Mucosa of descending colon (tissue), 3 donors: Measurements from ENCODE around the gene RALGPS1. TPM values are rescaled to one million over a fixed set of nuclear protein-coding genes. Genes with fewer than 3 reads are reported as not detected.

Experiments
- ATAC-seq: fragments of 200-7000 bp; cut with Tn5 transposase; one replicate; pipeline ENCODE4 v1.9.1; 2020; ENCODE audit warnings: mild to moderate bottlenecking, moderate library complexity
- DNase-seq, 3 donors: peaks; one replicate each; pipeline ENCODE4 v3.0.0-alpha.2; 2020
- H3K36me3 ChIP-seq: fragments of 200-600 bp; one replicate; pipeline ENCODE4 v1.8.0; 2021; ENCODE audit warnings: low read depth, mild to moderate bottlenecking
- H3K4me1 ChIP-seq: fragments of 200-600 bp; one replicate; pipeline ENCODE4 v1.8.0; 2021; ENCODE audit warnings: low read depth, mild to moderate bottlenecking
- H3K4me3 ChIP-seq: fragments of 200-600 bp; one replicate; pipeline ENCODE4 v1.8.0; 2021; ENCODE audit warnings: mild to moderate bottlenecking
- H3K9me3 ChIP-seq: fragments of 200-600 bp; one replicate; pipeline ENCODE4 v1.8.0; 2021; ENCODE audit warnings: mild to moderate bottlenecking
- intact Hi-C, 2 donors: fragments of 100-400 bp; cut with DNase I in 1 of 2; cut with micrococcal nuclease in 1 of 2; formaldehyde crosslinking; loops; one replicate each; pipeline versions ENCODE4 v1.11.0 to v1.11.1; 2022; cut with DNase I, micrococcal nuclease
- total RNA-seq, 3 donors: library from RNA; stranded (reverse); fragmentation: NEBNext Ultra II Directional in 2 of 3; extraction: Animal tissue kit (Norgen Biotek cat#: 25700) in 2 of 3; gene quantifications; one replicate each; pipeline versions ENCODE4 v1.2.1 to v1.2.4, GENCODE V29; 2021 to 2023
- TF ChIP-seq, protein P1 (sequence below): fragments of 200-600 bp; IDR thresholded peaks from one replicate; pipeline ENCODE4 v1.8.0; 2022; ENCODE audit warnings: antibody characterized with exemption, mild to moderate bottlenecking
- donor health status: DM: no; HTN: no; CAD: no; lungs with moderate emphysema.
- donor health status: DM: no; HTN: no; CAD: no.
- donor health status: DM: no; HTN: yes; CAD: no.

Gene RALGPS1
- total RNA-seq, 3 donors from 2014 or later: 31.3 to 55.4 (median 32.1) TPM

DNA sequence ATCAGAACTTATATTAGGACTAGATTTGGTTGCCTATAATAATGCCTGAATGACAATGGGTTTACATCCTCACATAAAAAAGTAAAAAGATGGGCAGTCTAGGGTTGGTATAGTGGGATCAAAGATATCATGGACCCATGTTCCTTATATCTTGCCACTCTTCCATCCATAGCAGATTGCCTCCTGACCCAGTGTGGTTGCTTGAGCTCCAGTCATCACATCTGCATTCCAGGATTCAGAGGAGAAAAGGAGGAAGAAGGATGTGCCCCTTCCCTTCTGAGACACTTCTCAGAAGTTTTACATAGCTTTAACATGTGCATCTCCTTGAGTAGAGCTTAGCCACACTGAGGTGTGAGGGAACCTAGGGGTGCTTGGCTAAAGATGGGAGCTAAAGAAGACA, 22.9 kb downstream of the RALGPS1 start:
- no peaks in the 10 kb centered on the region for H3K4me1 ChIP-seq
- DNase-seq (no peak), ATAC-seq (no peak)
- TF ChIP-seq, protein P1, sequence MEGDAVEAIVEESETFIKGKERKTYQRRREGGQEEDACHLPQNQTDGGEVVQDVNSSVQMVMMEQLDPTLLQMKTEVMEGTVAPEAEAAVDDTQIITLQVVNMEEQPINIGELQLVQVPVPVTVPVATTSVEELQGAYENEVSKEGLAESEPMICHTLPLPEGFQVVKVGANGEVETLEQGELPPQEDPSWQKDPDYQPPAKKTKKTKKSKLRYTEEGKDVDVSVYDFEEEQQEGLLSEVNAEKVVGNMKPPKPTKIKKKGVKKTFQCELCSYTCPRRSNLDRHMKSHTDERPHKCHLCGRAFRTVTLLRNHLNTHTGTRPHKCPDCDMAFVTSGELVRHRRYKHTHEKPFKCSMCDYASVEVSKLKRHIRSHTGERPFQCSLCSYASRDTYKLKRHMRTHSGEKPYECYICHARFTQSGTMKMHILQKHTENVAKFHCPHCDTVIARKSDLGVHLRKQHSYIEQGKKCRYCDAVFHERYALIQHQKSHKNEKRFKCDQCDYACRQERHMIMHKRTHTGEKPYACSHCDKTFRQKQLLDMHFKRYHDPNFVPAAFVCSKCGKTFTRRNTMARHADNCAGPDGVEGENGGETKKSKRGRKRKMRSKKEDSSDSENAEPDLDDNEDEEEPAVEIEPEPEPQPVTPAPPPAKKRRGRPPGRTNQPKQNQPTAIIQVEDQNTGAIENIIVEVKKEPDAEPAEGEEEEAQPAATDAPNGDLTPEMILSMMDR: no peak
- H3K36me3 ChIP-seq: no peaks in the 10 kb centered on the region
- no peak overlapping the region for H3K4me3 ChIP-seq
- intact Hi-C loops: no loop called here
- H3K9me3 ChIP-seq: no peaks in the 10 kb centered on the region

DNA sequence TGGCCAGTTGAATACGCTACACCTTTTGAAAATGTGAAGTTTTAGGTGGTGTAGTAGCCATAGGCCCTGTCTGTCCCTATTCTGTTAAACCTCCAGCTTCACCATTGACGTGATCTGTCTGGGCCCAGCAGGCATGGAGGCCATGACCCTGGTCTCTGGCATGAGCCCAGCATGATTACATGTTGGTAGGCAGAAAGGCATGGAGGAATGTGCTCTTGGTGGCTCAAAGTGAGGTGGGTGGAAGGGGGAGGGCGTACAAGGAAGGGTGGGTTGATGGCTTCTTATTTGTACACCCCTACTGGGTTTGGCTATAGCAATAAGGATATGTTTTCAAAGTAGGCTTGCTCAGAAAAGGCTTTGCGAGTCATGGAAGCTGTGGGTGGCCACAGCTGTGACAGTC, 23.7 kb downstream of the RALGPS1 start:
- Histone ChIP-seq H3K4me1 (no peaks in the 10 kb centered on the region), H3K4me3 (no peak overlapping the region), H3K36me3 (no peaks in the 10 kb centered on the region), H3K9me3 (no peaks in the 10 kb centered on the region)
- intact Hi-C loops: no loop called here
- no peak for DNase-seq
- TF ChIP-seq, protein P1: no peak
- ATAC-seq: no peak

DNA sequence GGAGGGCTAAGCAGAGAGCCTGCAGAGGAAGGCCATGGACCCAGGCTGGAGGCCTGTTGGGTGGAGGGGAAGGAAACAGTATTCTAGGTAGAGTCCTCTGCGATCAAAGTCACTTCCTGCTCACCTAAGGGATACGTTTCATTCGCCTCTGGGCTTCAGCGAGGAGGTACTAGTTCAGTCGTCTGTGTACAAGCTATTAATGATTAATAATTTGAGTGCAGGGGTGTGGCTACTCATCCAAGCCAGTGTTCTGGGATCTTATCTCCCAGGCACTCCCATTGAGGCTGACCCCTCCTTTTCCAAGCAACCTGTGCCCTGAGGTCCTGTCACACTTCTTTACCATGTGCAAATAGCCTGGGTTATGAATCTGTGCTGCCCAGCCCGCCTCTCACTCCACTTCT, 25.2 kb downstream of the RALGPS1 start:
- DNase-seq: no peak
- Histone ChIP-seq H3K9me3 (no peaks in the 10 kb centered on the region), H3K36me3 (no peaks in the 10 kb centered on the region), H3K4me1 (no peaks in the 10 kb centered on the region), H3K4me3 (no peak overlapping the region)
- intact Hi-C loops: loop anchor here (2.0 kb wide), 2 partner anchors 259 to 261 kb away; no protein-coding TSS in a partner anchor
- TF ChIP-seq, protein P1: no peak
- ATAC-seq: peak; percentile 76

DNA sequence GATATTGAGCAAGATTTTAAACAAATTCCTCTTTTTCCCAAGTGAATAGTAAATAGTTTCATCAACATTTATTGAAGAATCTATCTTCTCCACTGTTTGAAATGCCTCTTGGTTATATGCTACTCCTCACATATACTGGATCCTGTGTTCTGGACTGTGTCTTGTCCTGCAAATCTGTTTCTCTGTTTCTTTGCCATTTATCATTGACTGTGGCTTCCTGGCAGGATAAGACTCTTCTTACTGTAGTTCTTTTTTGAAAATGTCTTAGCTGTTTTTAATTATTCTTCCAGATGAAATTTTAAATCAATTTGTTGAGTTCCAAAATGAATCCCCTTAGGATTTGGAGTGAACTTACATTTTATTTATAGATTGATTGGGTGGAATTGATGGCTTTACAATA, 27.8 kb downstream of the RALGPS1 start:
- TF ChIP-seq, protein P1: no peak
- intact Hi-C loops: no loop called here
- no peak for ATAC-seq
- no peak for DNase-seq
- Histone ChIP-seq H3K4me1 (no peaks in the 10 kb centered on the region), H3K4me3 (no peak overlapping the region), H3K36me3 (no peaks in the 10 kb centered on the region), H3K9me3 (no peaks in the 10 kb centered on the region)

DNA sequence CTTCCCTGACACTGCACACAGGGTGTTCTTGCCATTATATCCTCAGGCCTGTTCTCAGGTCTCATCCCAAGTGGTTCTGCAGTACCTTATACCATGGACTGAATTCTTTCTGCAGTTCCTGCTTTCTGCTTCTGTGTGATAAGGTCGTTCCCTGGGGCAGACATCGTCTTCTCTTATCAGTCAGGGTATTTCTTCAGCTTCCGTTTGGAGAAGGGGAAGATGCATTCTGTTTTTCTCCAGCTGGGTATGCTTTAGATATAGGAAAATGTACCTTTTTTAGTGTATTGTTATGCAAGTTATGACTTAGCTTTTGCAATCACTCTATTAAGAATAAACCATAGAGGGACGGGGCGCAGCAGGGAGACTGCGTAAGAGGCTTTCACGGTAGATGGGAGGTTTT, 31.1 kb downstream of the RALGPS1 start:
- TF ChIP-seq, protein P1: no peak
- Histone ChIP-seq H3K4me1 (no peaks in the 10 kb centered on the region), H3K9me3 (no peaks in the 10 kb centered on the region), H3K36me3 (no peaks in the 10 kb centered on the region), H3K4me3 (no peak overlapping the region)
- DNase-seq (no peak), ATAC-seq (no peak)
- intact Hi-C loops: no loop called here

DNA sequence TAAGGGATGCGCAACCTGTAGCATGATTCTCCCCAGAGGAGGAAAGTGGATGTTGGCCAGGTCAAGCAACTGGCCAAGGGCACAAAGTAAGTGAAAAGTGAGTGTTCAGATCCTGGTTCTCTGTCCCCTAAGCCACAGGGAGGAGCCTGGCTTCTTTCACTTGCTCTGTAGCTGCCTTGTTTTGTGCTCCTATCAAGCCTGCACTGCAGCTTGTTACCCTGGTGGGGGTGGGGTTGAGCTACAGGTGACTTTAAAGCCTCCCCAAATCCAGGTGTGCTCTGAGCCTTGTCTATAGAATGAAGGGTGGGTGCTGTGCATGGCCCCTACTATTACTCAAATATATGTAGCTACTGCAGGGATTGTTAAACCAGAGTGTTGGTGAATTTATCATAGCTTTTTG, 32.9 kb downstream of the RALGPS1 start:
- no peak for DNase-seq

More for the DNA sequence above, 32.9 kb downstream of the RALGPS1 start:
- no peak overlapping the region for H3K4me3 ChIP-seq
- no peaks in the 10 kb centered on the region for H3K4me1 ChIP-seq
- H3K36me3 ChIP-seq: no peaks in the 10 kb centered on the region
- intact Hi-C loops: no loop called here
- H3K9me3 ChIP-seq: no peaks in the 10 kb centered on the region
- TF ChIP-seq, protein P1: no peak
- ATAC-seq: no peak
